22Rv1 (cell line): ENCODE results near the gene KISS1.

Experiments
- CTCF ChIP-seq: fragments of 450-650 bp; IDR thresholded peaks from 2 replicates; pipeline ENCODE4 v1.5.1; 2017; ENCODE audit warnings: mild to moderate bottlenecking
- ZFX ChIP-seq: fragments of 450-650 bp; IDR thresholded peaks from 2 replicates; pipeline ENCODE4 v1.6.1; 2017; ENCODE audit warnings: antibody characterized with exemption, borderline replicate concordance

GRCh38 chr1:204172404-204173029 is 23.8 kb downstream of the KISS1 start:
- TF ChIP-seq CTCF (no peak), ZFX (no peak)
